ENCODE results near the gene CYP51A1.
"Not testable (repeated sequence)": the region's sequence is repeated elsewhere in the genome, so short reads cannot be mapped to it uniquely, and the experiment has no call there.

Gene CYP51A1

DNA sequence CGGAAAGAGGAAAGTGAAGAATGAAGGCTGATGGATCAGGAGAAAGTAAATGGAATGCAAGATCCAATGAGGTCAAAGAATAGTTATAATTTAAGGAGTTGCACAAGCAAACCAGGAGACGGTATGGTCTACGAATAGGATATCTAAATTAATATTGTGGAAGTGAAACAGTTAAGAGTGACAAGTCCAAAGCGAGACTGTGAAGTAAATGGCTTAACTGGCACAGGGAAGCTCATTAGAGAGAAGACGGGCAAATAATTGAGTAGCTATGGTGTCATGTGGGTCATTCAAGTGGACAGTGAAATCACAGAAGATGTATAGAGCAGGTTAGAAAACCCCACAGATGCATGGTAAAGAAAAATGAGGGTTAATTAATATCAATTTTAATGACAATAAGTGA, 3.2 kb downstream of the CYP51A1 start:
- DNase-seq (ENCODE audit: low read depth), result no peak

DNA sequence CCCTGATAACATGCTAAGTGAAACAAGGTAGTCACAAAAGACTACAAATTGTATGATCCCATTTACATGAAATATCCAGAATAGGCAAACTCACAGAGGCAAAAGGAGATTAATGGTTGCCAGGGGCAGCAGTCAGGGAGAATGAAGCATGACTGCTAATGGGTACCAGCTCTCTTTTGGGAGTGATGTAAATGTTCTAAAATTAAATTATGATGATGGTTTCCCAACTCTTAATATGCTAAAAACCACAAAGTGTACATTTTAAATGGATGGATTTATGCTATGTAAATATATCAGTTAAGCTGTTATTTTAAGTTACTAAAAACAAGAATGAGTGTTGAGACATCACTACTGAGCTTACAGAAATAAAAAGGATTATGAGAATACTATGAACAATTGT, 12.6 kb downstream of the CYP51A1 start:
- no peak for DNase-seq (ENCODE audit: low read depth)

DNA sequence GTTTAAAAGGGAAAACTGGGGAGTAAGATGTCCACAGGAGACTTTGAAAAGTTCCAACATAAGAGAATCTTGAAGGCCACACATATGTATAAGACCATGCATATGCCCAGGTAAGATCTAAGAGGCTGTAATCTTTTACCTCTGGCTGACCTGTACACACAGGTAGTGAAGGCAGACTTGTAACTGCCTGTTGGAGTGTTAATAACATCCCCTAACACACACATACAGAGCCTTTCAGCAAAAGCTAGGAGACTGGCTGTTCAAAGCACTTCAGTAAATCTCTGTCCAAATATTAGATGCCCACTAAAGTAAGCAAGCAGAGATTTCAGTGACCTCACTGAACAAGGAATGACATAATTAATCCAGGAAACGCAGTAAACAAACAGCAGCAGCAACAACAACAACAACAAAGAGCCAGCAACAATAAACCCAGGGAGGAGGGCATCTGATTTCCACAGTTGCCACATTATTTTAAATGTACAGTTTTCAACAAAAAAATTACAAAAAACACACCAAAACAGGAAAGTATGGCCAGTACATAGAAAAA, 15.0 kb downstream of the CYP51A1 start:
- no peak for DNase-seq (ENCODE audit: low read depth)

- DNase-seq (ENCODE audit: low read depth), result no peak
Measured at GRCh38 chr7:92116949-92117348, 17.3 kb downstream of the CYP51A1 start.

DNA sequence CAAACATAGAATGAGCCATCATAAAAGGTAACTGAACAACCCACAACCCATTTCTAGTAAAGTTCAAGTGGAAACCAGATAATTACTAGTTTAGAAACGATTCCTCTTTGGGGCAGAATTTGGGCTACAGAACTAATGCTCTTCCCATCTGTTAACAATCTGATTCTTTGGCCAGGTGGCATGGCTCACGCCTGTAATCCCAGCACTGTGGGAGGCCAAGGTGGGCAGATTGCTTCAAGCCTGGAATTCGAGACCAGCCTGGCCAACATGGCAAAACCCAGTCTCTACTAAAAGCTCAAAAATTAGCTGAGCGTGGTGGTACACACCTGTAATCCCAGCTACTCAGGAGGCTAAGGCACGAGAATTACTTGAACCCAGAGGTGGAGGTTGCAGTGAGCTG, 18.5 kb downstream of the CYP51A1 start:
- no peak for DNase-seq (ENCODE audit: low read depth)

- DNase-seq (ENCODE audit: low read depth), result no peak
Measured at GRCh38 chr7:92110857-92111256, 23.4 kb downstream of the CYP51A1 start.

GRCh38 chr7:92108821-92109220, 25.5 kb downstream of the CYP51A1 start:
- no peak for DNase-seq (ENCODE audit: low read depth)

GRCh38 chr7:92102862-92103261, 31.4 kb downstream of the CYP51A1 start:
- DNase-seq (ENCODE audit: low read depth), result not testable (repeated sequence)

DNA sequence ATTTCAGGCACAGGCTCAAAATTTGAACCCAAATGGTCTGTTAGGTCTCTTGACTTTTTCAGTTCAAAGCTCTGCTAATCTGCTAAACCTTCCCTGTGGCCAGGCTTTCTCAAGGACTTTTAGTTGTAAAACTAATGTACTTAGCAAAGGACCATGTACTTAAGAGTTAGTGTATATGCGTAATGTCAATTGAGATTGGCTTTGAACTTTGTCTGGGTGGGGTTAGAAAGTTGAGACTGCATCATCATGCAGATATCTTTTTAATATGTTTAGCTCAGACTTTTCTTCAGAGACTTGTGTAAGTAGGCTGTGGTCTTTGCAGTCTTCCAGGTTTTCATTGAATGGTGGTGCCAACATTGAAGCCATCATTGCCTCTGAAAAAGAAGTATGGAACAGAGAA, 33.7 kb downstream of the CYP51A1 start:
- DNase-seq (ENCODE audit: low read depth), result no peak

- DNase-seq (ENCODE audit: low read depth), result no peak
Measured at GRCh38 chr7:92095380-92095779, 38.9 kb downstream of the CYP51A1 start.

GRCh38 chr7:92092210-92092609, 42.1 kb downstream of the CYP51A1 start:
- DNase-seq (ENCODE audit: low read depth), result no peak

- no peak for DNase-seq (ENCODE audit: low read depth)
Measured at GRCh38 chr7:92088266-92088665, 46.0 kb downstream of the CYP51A1 start.

- DNase-seq (ENCODE audit: low read depth), result not testable (repeated sequence)
Measured at GRCh38 chr7:92083922-92084321, 50.4 kb downstream of the CYP51A1 start.

GRCh38 chr7:92076509-92076908, 57.8 kb downstream of the CYP51A1 start:
- DNase-seq (ENCODE audit: low read depth), result no peak

- DNase-seq (ENCODE audit: low read depth), result no peak
Measured at GRCh38 chr7:92075455-92076158, 58.7 kb downstream of the CYP51A1 start.

DNA sequence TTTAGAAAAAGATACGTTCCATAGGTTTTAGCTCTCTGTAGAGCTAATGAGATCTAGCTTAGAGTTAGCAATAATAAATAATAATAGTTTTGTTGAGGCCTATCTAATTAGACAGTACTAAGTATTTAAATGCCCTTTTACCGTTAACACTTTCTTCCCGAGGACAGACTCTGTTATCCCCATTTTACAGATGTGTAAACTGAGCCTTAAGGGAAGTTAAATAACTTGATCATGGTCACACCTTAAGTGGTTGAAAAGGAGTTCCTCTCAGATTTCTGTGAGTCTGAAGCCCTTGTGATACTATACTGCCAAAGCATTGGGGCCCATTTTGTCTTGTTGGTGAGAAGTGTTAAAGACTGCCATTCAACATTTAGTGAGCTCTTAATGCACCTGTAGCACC, 61.6 kb downstream of the CYP51A1 start:
- no peak for DNase-seq (ENCODE audit: low read depth)

- no peak for DNase-seq (ENCODE audit: low read depth)
Measured at GRCh38 chr7:92072121-92072520, 62.2 kb downstream of the CYP51A1 start.

DNA sequence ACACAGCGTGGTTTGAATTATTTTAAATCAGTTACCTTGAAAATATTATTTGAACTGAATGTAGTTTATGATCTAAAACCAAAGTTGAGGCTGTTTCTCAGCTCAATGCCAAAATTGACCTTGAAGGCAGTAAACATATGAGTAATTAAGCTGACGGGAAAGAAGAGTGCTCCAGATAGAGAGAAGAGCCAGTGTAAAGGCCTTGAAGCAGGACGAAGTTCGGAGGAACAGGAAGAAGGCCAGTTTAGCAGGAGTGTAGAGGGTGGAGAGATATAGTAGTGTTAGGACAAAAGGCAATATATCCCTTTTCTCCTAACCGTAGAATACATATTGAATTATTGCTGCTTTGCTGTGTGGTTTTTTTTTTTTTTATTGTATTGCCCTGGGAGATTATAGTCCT, 63.2 kb downstream of the CYP51A1 start:
- DNase-seq (ENCODE audit: low read depth), result no peak

GRCh38 chr7:92064438-92065029, 69.7 kb downstream of the CYP51A1 start:
- DNase-seq (ENCODE audit: low read depth), result no peak
